Stimulated activated naive CD8-positive, alpha-beta T cell treated with anti-CD3 and anti-CD28 coated beads, Interleukin-15, Interleukin-2, amounts not matched to agents 100 ng/mL and 50 ng/mL, for 24 hours (primary cell): Measurements from ENCODE around the gene TYW1B.
A peak's percentile ranks its signal among the peaks of the same experiment; 100 is the strongest.
"Not testable (repeated sequence)": the region's sequence is repeated elsewhere in the genome, so short reads cannot be mapped to it uniquely, and the experiment has no call there.

Experiments used
- H3K27ac Mint-ChIP-seq: one replicate; pipeline ENCODE4 v1.8.0; 2021; ENCODE audit warnings: mild to moderate bottlenecking, mixed read lengths
- H3K27me3 Mint-ChIP-seq: one replicate; pipeline ENCODE4 v1.8.0; 2021; ENCODE audit warnings: mixed read lengths
- H3K36me3 Mint-ChIP-seq: one replicate; pipeline ENCODE4 v1.8.0; 2021; ENCODE audit warnings: low read depth, mixed read lengths
- H3K4me1 Mint-ChIP-seq: one replicate; pipeline ENCODE4 v1.8.0; 2021; ENCODE audit warnings: low read depth, mixed read lengths
- H3K4me3 Mint-ChIP-seq: one replicate; pipeline ENCODE4 v1.8.0; 2021; ENCODE audit warnings: mild to moderate bottlenecking, mixed read lengths
- H3K9me3 Mint-ChIP-seq: one replicate; pipeline ENCODE4 v1.8.0; 2021; ENCODE audit warnings: mixed read lengths

TYW1B gene

DNA sequence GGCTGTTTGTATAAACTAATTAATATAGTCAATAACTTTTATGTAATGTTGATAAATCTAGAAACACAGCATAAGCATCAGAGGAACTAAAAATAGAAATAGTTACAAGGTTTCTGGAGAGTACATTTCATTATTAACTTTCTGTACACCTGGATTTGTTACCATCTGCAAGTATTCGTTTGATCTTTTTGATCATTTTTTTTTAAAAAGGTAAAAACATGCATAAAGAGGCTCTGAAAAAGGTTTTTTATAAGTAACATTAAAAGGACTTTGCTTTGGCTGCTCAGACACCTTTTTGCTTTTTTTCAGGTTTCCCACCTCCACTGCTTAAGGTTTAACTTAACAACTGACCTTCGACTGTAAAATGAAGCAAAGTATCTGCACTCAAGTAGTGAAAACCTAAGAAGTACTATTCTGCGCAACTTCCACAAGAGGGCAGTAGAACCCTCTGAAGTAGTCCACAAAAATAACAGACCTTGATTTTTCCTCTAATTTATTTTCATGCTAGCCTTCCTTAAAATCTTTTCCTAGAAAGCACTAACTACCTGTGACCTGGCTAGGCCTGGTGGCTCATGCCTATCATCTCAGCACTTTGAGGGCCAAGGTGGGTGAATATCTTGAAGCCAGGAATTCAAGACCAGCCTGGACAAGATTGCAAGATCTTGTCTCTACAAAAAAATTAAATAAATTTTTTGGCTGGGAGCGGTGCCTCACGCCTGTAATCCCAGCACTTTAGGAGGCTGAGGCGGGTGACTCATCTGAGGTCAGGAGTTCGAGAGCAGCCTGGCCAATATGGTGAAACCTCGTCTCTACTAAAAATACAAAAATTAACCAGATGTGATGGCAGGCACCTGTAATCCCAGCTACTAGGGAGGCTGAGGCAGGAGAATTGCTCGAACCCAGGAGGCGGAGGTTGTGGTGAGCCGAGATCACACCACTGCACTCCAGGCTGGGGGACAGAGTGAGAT lies 4.0 kb downstream of the TYW1B start:
- H3K27ac Mint-ChIP-seq, H3K27me3 Mint-ChIP-seq, H3K9me3 Mint-ChIP-seq, H3K36me3 Mint-ChIP-seq, H3K4me3 Mint-ChIP-seq: not testable (repeated sequence)
- peaks cover 20% of the 10 kb centered on the region for H3K4me1 Mint-ChIP-seq

DNA sequence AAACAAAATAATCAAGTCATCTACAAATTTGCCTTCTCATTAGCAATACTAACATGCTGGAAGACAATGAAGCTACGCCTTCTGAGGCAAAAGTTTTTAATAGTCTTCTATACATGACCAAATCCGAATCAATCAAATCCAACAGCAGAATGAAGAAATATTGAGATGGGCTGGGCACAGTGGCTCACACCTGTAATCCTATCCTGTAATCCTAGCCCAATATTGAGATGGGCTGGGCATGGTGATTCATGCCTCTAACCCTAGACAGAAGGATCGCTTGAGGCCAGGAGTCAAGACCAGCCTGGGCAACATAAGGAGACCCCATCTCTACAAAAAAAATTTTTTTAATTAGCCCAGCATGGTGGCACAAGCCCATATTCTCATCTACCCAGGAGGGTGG lies 5.5 kb downstream of the TYW1B start:
- Mint-ChIP-seq H3K4me1 (peaks cover 10% of the 10 kb centered on the region), H3K36me3 (peaks cover 19% of the 10 kb centered on the region)
- H3K4me3 Mint-ChIP-seq, H3K27ac Mint-ChIP-seq, H3K9me3 Mint-ChIP-seq, H3K27me3 Mint-ChIP-seq: not testable (repeated sequence)

DNA sequence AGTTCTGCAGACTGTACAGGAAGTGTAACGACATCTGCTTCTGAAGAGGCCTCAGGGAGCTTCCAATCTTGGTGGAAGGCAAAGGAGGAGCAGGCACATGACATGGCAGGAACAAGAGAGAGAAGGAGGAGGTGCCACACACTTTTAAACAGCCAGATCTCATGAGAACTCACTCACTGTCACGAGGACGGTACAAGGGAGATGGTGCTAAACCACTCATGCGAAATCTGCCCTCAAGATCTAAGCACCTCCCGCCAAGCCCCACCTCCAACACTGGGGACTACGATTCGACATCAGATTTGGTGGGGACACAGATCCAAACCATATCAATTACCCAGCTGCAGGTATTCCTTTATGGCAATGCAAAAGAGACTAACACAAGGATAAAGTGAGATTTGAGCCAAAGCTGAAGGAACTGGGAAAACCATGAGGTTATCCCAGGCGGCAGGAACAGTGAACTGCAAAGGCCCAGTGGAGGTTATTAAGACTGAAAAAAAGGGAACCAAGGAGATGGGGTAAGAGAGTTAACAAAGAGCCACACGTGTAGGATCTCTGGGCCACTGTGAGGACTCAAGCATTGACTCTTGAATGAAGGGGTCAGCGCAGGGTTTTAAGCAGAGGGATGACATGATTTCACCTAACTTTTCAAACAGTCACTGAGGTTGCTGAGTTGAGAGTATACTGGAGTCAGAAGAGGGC lies 9.2 kb downstream of the TYW1B start:
- peaks cover 22% of the 10 kb centered on the region for H3K36me3 Mint-ChIP-seq
- H3K4me3 Mint-ChIP-seq, H3K4me1 Mint-ChIP-seq, H3K27me3 Mint-ChIP-seq, H3K9me3 Mint-ChIP-seq, H3K27ac Mint-ChIP-seq: not testable (repeated sequence)

DNA sequence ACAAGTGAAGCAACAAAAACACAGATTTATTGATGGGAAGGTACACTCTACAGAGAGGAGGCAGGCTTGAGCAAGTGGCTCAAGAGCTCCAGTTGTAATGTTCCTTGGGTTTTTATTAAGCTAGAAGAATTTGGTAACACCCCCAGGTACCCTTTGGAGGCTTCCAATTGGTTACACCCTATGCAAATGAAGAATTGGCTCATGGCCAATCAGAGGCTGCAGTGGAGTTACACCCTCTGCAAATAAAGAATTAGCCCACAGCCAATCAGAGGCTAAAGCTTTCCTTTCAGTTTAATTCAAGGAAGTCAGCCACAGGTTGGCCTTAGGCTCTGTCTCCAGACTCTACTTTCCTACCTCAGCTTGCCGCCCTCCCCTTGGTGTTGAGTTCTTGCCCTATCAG lies 10.3 kb downstream of the TYW1B start:
- peaks cover 22% of the 10 kb centered on the region for H3K36me3 Mint-ChIP-seq
- not testable (repeated sequence) for H3K27ac Mint-ChIP-seq, H3K9me3 Mint-ChIP-seq, H3K4me1 Mint-ChIP-seq, H3K4me3 Mint-ChIP-seq, H3K27me3 Mint-ChIP-seq

DNA sequence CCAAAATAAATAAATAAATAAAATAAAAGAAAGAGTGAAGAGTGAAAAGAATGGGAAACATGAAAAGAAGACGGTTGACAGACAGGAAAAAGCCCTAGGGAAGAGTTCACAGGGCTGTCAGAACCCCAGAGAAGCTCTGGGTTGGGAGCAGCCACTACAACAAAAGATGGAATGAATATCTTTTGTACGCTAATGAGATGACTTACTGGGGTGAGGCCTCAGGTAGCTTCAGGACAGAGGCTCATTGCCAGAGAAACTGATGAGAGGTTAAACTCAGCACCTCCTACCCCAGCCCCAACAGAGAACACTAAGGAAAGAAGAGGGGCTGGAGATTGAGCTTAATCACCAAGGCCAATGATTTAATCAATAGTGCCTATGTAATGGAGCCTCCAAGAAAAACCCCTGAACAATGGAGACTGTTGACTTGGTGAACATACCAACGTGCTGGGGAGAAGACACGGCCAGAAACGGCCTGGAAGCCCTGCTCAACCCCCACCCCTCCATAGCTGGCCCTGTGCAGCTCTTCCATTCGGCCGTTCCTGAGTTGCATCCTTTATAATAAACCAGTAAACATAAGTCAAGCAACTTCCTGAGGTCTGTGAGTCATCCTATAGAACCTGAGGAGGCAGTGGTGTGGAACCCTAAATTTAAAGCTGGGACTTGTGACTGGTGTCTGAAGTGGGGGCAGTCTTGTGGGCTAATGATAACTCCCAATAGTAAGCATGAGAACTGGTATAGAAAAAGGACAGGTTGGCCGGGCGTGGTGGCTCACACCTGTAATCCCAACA lies 11.4 kb downstream of the TYW1B start:
- H3K27ac Mint-ChIP-seq, H3K9me3 Mint-ChIP-seq: not testable (repeated sequence)

DNA sequence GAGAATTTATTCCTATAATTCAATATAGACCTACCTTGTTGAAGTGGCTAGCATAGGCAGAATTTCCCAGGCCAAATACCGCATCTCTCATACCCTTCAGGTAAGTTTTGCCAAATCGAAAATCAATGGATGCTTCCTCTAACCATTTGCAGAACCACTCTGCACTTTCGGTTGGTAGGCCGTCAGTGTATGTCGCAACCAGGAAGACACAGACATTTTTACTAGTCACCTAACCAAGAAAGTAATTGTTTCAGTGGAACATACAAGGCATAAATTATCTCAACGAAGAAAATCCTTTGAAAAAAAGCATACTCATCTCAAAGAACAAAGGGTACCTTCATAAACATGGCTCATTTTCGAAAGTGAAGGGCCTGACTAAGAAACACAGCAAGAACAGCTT lies 17.6 kb downstream of the TYW1B start:
- not testable (repeated sequence) for H3K4me3 Mint-ChIP-seq, H3K9me3 Mint-ChIP-seq, H3K27me3 Mint-ChIP-seq, H3K27ac Mint-ChIP-seq, H3K4me1 Mint-ChIP-seq
- peaks cover 27% of the 10 kb centered on the region for H3K36me3 Mint-ChIP-seq

More for the DNA sequence above, 11.4 kb downstream of the TYW1B start:
- H3K36me3 Mint-ChIP-seq: peaks cover 27% of the 10 kb centered on the region
- not testable (repeated sequence) for H3K4me1 Mint-ChIP-seq, H3K4me3 Mint-ChIP-seq, H3K27me3 Mint-ChIP-seq

DNA sequence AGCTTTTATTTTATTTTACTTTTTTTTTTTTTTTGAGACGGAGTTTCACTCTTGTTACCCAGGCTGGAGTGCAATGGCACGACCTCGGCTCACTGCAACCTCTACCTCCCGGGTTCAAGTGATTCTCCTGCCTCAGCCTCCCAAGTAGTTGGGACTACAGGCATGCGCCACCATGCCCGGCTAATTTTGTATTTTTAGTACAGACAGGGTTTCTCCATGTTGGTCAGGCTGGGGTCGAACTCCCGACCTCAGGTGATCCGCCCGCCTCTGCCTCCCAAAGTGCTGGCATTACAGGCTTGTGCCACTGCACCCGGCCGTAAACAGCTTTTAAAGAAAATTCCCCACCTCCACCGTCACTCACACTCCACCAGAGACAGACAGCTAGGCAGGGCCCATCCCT lies 19.5 kb downstream of the TYW1B start:
- H3K4me1 Mint-ChIP-seq, H3K4me3 Mint-ChIP-seq, H3K9me3 Mint-ChIP-seq, H3K27me3 Mint-ChIP-seq, H3K27ac Mint-ChIP-seq: not testable (repeated sequence)
- H3K36me3 Mint-ChIP-seq: peaks cover 33% of the 10 kb centered on the region

DNA sequence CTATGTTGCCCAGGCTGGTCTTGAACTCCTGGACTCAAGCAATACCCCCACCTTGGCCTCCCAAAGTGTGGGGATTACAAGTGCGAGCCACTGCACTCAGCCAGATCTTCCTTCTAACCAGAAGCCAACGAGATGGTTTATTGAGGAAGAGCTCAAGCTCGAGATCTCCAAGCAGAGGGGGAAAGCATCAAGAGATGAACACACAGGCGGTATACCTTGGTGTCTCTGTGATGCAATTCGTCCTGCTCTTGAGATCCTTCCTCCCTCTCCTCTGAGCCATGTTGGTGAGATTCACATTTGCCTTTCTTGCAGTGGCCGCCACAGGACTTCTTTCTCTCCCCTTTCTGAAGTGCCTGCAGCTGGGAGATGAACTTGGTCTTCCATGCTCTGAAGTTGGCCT lies 21.1 kb downstream of the TYW1B start:
- peaks cover 40% of the 10 kb centered on the region for H3K36me3 Mint-ChIP-seq
- not testable (repeated sequence) for H3K27ac Mint-ChIP-seq, H3K4me1 Mint-ChIP-seq, H3K9me3 Mint-ChIP-seq, H3K4me3 Mint-ChIP-seq, H3K27me3 Mint-ChIP-seq

DNA sequence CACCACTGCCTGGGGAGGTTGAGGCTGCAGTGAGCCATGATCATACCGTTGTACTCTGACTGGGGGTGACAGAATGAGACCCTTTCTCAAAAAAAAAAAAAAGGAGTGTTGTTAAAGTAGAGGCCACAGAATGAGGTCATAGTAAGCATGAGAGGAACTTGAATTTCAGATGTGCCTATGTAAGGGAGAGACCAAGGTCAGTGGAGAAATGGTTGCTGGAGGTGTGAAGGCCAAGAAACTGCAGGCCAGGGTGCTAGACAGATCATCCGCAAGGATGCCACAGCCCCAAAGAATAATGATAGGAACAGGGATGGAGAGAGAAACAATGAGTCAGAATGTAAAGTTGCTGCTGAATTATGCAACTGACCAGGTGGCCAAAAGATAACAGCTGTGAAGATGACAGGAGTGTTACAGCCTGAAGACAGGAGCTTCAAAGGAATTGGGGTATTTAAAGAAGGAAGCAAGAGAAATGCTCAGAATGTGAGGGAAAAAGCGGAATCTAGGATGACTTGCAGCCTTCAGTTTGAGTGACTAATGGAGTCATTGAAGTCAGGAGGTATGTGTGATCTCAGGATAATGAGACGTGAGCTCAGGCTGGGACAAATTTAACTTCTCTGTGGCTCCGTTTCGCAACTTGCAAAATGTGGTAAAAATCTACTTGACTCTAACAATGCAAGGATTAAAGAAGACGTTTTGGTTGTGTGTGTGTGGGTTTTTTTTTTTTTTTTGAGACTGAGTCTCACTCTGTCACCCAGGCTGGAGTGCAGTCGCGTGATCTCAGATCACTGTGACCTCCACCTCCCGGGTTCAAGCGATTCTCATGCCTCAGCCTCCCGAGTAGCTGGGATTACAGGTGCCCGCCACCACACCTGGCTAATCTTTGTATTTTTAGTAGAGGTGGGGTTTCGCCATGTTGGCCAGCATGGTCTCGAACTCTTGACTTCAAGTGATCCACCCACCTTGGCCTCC lies 22.2 kb downstream of the TYW1B start:
- Mint-ChIP-seq H3K9me3 (no peaks in the 10 kb centered on the region), H3K4me1 (no peaks in the 10 kb centered on the region), H3K27me3 (no peaks in the 10 kb centered on the region), H3K4me3 (no peak overlapping the region), H3K36me3 (peaks cover 41% of the 10 kb centered on the region), H3K27ac (peak overlapping the region; percentile 13)

DNA sequence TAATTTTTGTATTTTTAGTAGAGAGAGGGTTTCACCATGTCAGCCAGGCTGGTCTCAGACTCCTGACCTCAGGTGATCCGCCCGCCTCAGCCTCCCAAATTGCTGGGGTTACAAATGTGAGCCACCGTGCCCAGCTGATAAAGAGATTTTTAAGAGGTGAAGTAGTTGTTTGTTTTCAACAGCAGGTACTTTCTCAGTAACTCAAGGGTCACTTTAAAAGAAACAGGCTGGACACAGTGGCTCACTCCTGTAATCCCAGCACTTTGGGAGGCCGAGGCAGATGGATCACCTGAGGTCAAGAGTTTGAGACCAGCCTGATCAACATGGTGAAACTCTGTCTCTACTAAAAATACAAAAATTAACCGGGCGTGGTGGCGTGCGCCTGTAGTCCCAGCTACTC lies 24.2 kb downstream of the TYW1B start:
- H3K9me3 Mint-ChIP-seq, H3K4me3 Mint-ChIP-seq, H3K4me1 Mint-ChIP-seq, H3K27me3 Mint-ChIP-seq, H3K27ac Mint-ChIP-seq: not testable (repeated sequence)
- peaks cover 42% of the 10 kb centered on the region for H3K36me3 Mint-ChIP-seq

DNA sequence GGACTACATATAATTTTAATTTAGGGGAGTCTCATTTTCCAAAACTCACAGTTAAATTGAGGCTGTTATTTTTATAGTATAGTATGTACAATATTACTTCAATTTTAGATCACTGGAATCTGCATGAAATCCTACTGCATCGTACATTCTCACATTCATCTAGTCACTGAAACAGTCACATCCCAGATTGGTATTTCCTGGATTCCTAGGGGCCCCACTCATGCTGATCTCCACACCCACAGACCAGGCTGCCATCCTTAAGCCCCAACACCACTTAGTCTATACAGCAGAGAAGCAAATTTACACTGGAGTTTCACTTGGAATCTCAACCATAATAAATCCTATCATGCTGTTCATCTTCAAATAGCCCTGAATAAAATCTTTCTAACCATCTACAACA lies 26.4 kb downstream of the TYW1B start:
- H3K36me3 Mint-ChIP-seq: peaks cover 47% of the 10 kb centered on the region
- not testable (repeated sequence) for H3K9me3 Mint-ChIP-seq, H3K27ac Mint-ChIP-seq, H3K4me3 Mint-ChIP-seq, H3K4me1 Mint-ChIP-seq, H3K27me3 Mint-ChIP-seq

DNA sequence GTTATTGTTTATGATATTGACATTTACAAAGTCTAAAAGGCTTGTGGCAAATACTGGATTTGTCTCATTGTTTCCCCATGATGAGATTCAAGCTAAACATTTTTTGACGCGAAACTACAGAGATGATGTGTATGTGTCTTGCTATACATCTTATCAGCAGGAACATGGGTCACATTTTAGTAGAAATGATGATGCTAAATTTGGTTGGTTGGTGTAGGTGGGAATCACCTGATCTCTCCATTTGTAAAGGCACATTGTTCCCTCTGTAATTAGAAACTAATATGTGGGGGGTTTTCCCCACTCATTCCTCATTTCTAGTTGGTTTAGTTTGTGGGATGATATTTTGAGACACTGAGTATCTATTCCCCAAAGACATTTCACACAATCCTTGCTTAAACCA lies 32.6 kb downstream of the TYW1B start:
- H3K4me1 Mint-ChIP-seq, H3K9me3 Mint-ChIP-seq, H3K27ac Mint-ChIP-seq, H3K27me3 Mint-ChIP-seq, H3K4me3 Mint-ChIP-seq: not testable (repeated sequence)
- H3K36me3 Mint-ChIP-seq: peaks cover 28% of the 10 kb centered on the region

DNA sequence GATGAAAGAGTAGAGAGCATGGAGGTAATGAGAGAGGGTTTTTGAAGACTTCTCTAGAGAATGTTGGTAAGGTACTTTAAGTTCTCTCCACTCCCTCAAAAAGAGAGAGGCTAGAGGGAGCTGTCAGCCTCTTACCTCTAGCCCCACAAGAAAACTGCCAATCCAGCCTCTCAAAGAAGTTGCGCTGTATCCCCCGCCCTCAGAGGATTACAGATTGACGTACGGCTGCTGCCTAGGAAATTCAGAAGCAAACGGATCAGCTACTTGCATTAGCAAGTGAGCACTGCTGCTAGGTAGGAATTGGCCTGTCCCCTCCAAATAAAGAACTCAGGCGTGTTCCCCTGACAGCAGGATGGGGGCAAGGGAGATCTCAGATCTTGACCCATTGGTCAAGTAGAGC lies 34.2 kb downstream of the TYW1B start:
- Mint-ChIP-seq H3K9me3 (peaks cover 10% of the 10 kb centered on the region), H3K27ac (no peak overlapping the region), H3K27me3 (no peaks in the 10 kb centered on the region), H3K36me3 (peaks cover 28% of the 10 kb centered on the region), H3K4me3 (no peak overlapping the region), H3K4me1 (no peaks in the 10 kb centered on the region)

DNA sequence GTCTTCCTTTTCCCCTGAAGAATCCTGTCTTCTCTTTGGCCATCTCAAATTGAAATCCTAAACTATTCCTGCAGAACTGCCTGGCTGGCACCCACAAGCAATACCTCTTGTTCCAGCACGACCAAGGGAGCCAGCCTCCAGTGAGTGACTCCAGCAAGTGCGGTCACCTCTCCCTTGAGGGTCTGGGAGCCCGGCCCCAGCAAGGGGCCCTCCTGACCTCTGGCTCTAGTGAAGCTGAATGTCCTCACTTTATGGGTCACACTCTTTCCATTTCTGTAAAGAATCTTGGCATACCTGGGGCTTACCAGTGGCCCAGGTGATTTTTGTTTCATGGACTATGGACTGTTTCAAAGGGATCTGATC lies 37.3 kb downstream of the TYW1B start:
- H3K36me3 Mint-ChIP-seq: peaks cover 14% of the 10 kb centered on the region
- not testable (repeated sequence) for H3K27ac Mint-ChIP-seq, H3K27me3 Mint-ChIP-seq, H3K4me3 Mint-ChIP-seq, H3K4me1 Mint-ChIP-seq, H3K9me3 Mint-ChIP-seq
